ENCODE measurements around the gene THOP1. TPM values are rescaled to one million over a fixed set of nuclear protein-coding genes. Genes with fewer than 3 reads are reported as not detected.

Gene THOP1
- total and polyA plus RNA-seq, 10 of the 15 experiments (the other 5 are each of a cell fraction or from before 2014, with no cell fraction given), result 1.9 to 270 (median 169) TPM

DNA sequence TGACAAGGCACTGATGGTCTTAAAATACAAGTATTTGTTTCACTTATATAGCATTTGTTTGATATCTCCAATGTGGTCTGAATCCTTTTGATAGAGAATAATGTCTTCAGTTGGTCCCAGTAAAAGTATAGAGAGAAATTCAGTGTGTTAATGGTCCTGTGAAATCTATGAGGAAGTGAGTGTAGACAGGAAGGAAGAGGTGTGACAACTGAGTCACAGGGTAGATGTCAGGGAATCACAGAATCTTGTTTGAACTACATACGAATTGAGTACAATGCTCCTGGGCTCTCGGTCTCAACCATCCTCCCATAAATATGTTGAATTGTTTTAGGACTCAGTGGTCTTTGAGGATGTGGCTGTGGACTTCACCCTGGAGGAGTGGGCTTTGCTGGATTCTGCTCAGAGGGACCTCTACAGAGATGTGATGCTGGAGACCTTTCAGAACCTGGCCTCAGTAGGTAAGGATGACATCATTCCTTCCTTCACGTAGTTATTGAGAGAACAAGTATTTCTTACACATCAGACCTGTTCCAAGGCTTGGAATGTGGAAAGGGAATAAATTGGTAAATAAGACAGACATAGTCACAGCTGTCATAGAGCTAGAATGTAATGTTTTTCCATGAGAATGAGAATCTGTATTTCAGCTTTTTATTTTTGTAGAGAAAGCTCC is 65.1 kb downstream of the THOP1 start:
- no peaks in the 10 kb centered on the region for H4K20me1 ChIP-seq (ENCODE audit: control insufficient read depth, insufficient read depth)
- H3K9ac ChIP-seq (ENCODE audit: control insufficient read depth, insufficient read depth, low read length), result no peak overlapping the region
- H3K4me3 ChIP-seq, result no peak overlapping the region
- no peaks in the 10 kb centered on the region for H3K79me2 ChIP-seq (ENCODE audit: control insufficient read depth, insufficient read depth, low read length)
- ChIA-PET POLR2A (interaction anchor here (0.5 kb wide), 1 partner anchor 13 kb away, joined by 5 read pairs; no protein-coding TSS in a partner anchor), CTCF (interaction anchor here (0.6 to 1.7 kb wide), 2 partner anchors 37 to 105 kb away, joined by 3 to 4 read pairs; no protein-coding TSS in a partner anchor), RAD21 (ENCODE audit: unreplicated experiment) (no interaction called here), SMC1A (ENCODE audit: uncharacterized antibody, unreplicated experiment) (no interaction called here)
- FAIRE-seq (no peak), ATAC-seq (no peak), DNase-seq (ENCODE audit: low read depth, low spot score) (no peak)
- no peaks in the 10 kb centered on the region for H3K27me3 ChIP-seq (replicated peaks in 1 of 2; ENCODE audit: control insufficient read depth in 2 of 2, insufficient read depth in 2 of 2, low read length in 1 of 2)
- no TSS peak for BruUV-seq (replicated peaks)
- H2AFZ ChIP-seq (ENCODE audit: control insufficient read depth, low read depth, low read length), result no peak overlapping the region
- H3K36me3 ChIP-seq (ENCODE audit: control insufficient read depth in 2 of 2, insufficient read depth in 2 of 2, low read length in 1 of 2), result peaks cover 6 to 13% of the 10 kb centered on the region in 2 experiments
- no peaks in the 10 kb centered on the region for H3K4me1 ChIP-seq (ENCODE audit: control insufficient read depth, insufficient read depth, low read length)
- 97% methylated on average over 3 of the region's 3 CpGs for WGBS (ENCODE audit: insufficient coverage, insufficient replicate concordance, low lambda C conversion rate, missing lambda C conversion rate)
- H3K9me3 ChIP-seq (replicated peaks; ENCODE audit: control insufficient read depth, insufficient read depth, low read length), result peaks cover 37% of the 10 kb centered on the region
- no peak overlapping the region for H3K4me2 ChIP-seq (ENCODE audit: control insufficient read depth, insufficient read depth)
- in situ Hi-C loops (cut with MboI) (no loop called here), intact Hi-C loops (cut with micrococcal nuclease; ENCODE audit: unreplicated experiment) (no loop called here)
- TF ChIP-seq ASH2L (IDR thresholded peaks at IDR 0.05; ENCODE audit: borderline replicate concordance, low read depth) (no peak), CREB1 (IDR thresholded peaks at IDR 0.05; ENCODE audit: low read depth) (no peak), ETV6 (conservative IDR thresholded peaks at IDR 0.05 in 1 of 2, IDR thresholded peaks at IDR 0.05 in 1 of 2; ENCODE audit: borderline replicate concordance in 1 of 2, low read depth in 1 of 2) (no peak), STAT3 (IDR thresholded peaks at IDR 0.05; ENCODE audit: low read depth, low read length) (no peak), JUNB (IDR thresholded peaks at IDR 0.05) (no peak), TBL1XR1 (IDR thresholded peaks at IDR 0.05; ENCODE audit: low read depth, low read length) (no peak), SUZ12 (IDR thresholded peaks at IDR 0.05; ENCODE audit: unreplicated experiment) (no peak), CBFB (IDR thresholded peaks at IDR 0.05; ENCODE audit: low read depth) (no peak), SP1 (IDR thresholded peaks at IDR 0.05; ENCODE audit: low read depth, low read length) (no peak), RFX5 (IDR thresholded peaks at IDR 0.05; ENCODE audit: low read depth, low read length) (no peak), TCF12 (IDR thresholded peaks at IDR 0.05; ENCODE audit: low read depth, low read length) (no peak), BMI1 (IDR thresholded peaks at IDR 0.05; ENCODE audit: borderline replicate concordance) (no peak), SIX5 (IDR thresholded peaks at IDR 0.05; ENCODE audit: low read depth, low read length, severe bottlenecking) (no peak), MEF2B (IDR thresholded peaks at IDR 0.05; ENCODE audit: partially characterized antibody, poor library complexity, severe bottlenecking) (no peak)
- TF ChIP-seq, protein P1, sequence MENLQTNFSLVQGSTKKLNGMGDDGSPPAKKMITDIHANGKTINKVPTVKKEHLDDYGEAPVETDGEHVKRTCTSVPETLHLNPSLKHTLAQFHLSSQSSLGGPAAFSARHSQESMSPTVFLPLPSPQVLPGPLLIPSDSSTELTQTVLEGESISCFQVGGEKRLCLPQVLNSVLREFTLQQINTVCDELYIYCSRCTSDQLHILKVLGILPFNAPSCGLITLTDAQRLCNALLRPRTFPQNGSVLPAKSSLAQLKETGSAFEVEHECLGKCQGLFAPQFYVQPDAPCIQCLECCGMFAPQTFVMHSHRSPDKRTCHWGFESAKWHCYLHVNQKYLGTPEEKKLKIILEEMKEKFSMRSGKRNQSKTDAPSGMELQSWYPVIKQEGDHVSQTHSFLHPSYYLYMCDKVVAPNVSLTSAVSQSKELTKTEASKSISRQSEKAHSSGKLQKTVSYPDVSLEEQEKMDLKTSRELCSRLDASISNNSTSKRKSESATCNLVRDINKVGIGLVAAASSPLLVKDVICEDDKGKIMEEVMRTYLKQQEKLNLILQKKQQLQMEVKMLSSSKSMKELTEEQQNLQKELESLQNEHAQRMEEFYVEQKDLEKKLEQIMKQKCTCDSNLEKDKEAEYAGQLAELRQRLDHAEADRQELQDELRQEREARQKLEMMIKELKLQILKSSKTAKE (IDR thresholded peaks at IDR 0.05; ENCODE audit: low read depth, poor library complexity, severe bottlenecking), result no peak
- TF ChIP-seq, protein P2, sequence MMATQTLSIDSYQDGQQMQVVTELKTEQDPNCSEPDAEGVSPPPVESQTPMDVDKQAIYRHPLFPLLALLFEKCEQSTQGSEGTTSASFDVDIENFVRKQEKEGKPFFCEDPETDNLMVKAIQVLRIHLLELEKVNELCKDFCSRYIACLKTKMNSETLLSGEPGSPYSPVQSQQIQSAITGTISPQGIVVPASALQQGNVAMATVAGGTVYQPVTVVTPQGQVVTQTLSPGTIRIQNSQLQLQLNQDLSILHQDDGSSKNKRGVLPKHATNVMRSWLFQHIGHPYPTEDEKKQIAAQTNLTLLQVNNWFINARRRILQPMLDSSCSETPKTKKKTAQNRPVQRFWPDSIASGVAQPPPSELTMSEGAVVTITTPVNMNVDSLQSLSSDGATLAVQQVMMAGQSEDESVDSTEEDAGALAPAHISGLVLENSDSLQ (IDR thresholded peaks at IDR 0.05), result no peak
- TF ChIP-seq, protein P3, sequence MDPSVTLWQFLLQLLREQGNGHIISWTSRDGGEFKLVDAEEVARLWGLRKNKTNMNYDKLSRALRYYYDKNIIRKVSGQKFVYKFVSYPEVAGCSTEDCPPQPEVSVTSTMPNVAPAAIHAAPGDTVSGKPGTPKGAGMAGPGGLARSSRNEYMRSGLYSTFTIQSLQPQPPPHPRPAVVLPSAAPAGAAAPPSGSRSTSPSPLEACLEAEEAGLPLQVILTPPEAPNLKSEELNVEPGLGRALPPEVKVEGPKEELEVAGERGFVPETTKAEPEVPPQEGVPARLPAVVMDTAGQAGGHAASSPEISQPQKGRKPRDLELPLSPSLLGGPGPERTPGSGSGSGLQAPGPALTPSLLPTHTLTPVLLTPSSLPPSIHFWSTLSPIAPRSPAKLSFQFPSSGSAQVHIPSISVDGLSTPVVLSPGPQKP (IDR thresholded peaks at IDR 0.05; ENCODE audit: low read depth, low read length), result no peak
- TF ChIP-seq, protein P4, sequence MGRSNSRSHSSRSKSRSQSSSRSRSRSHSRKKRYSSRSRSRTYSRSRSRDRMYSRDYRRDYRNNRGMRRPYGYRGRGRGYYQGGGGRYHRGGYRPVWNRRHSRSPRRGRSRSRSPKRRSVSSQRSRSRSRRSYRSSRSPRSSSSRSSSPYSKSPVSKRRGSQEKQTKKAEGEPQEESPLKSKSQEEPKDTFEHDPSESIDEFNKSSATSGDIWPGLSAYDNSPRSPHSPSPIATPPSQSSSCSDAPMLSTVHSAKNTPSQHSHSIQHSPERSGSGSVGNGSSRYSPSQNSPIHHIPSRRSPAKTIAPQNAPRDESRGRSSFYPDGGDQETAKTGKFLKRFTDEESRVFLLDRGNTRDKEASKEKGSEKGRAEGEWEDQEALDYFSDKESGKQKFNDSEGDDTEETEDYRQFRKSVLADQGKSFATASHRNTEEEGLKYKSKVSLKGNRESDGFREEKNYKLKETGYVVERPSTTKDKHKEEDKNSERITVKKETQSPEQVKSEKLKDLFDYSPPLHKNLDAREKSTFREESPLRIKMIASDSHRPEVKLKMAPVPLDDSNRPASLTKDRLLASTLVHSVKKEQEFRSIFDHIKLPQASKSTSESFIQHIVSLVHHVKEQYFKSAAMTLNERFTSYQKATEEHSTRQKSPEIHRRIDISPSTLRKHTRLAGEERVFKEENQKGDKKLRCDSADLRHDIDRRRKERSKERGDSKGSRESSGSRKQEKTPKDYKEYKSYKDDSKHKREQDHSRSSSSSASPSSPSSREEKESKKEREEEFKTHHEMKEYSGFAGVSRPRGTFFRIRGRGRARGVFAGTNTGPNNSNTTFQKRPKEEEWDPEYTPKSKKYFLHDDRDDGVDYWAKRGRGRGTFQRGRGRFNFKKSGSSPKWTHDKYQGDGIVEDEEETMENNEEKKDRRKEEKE (IDR thresholded peaks at IDR 0.05), result no peak
- H3K27ac ChIP-seq (ENCODE audit: control insufficient read depth, insufficient read depth), result no peak overlapping the region

Data from GM12878 (cell line).